Panc1 (cell line): ENCODE measurements around the gene MAP2K7. TPM values are rescaled to one million over a fixed set of nuclear protein-coding genes. Genes with fewer than 3 reads are reported as not detected.
A peak's percentile ranks its signal among the peaks of the same experiment; 100 is the strongest.

Experiments
- ATAC-seq: fragments of 200-7000 bp; cut with Tn5 transposase; 2 replicates; pipeline ENCODE4 v1.9.1; 2020; ENCODE audit warnings: mild to moderate bottlenecking, moderate library complexity
- BruUV-seq: library from RNA; stranded (reverse); fragments of 400-500 nt; replicated peaks from 2 replicates; lab custom pipeline; 2021; lab: Mats Ljungman, UMichigan
- CTCF ChIA-PET: fragments of 300-600 bp; sonication (Branson Sonifier 250); formaldehyde crosslinking; loops from one replicate; lab custom pipeline; 2022; ENCODE audit warnings: antibody characterized with exemption; lab: Charles Lee
- POLR2A ChIA-PET: fragments of 300-600 bp; sonication (Branson Sonifier 250); formaldehyde crosslinking; loops from one replicate; lab custom pipeline; 2022; ENCODE audit warnings: antibody characterized with exemption; lab: Charles Lee
- DNase-seq: peaks from one replicate; pipeline ENCODE4 v3.0.0-alpha.2; 2010; ENCODE audit warnings: low read depth, low spot score
- H3K27ac ChIP-seq: 2 replicates; pipeline ENCODE4 v1.5.1; 2011; ENCODE audit warnings: mild to moderate bottlenecking, low read length, inconsistent platforms
- H3K27me3 ChIP-seq: fragments of 200-500 bp; sonication (Bioruptor generic); 2 replicates; pipeline ENCODE4 v1.6.0; 2014; ENCODE audit warnings: low read length, inconsistent platforms; ENCODE audit not compliant: control insufficient read depth, insufficient read depth
- H3K36me3 ChIP-seq: fragments of 200-500 bp; sonication (Bioruptor generic); 2 replicates; pipeline ENCODE4 v1.5.1; 2014; ENCODE audit warnings: inconsistent platforms, mild to moderate bottlenecking, low read length, moderate library complexity; ENCODE audit not compliant: control insufficient read depth, insufficient read depth
- H3K4me1 ChIP-seq: 2 replicates; pipeline ENCODE4 v1.5.1; 2011; ENCODE audit warnings: inconsistent platforms, mild to moderate bottlenecking, low read length, moderate library complexity; ENCODE audit not compliant: control insufficient read depth, insufficient read depth
- H3K4me3 ChIP-seq, 2 experiments: 2 replicates each; pipeline ENCODE4 v1.5.1; 2011 to 2012; ENCODE audit warnings: low read depth in 2 of 2, low read length in 2 of 2, mild to moderate bottlenecking in 2 of 2, inconsistent platforms in 1 of 2, moderate library complexity in 1 of 2
- H3K9me3 ChIP-seq: fragments of 200-500 bp; sonication (Bioruptor generic); 2 replicates; pipeline ENCODE4 v1.5.1; 2014; ENCODE audit warnings: low read depth, mild to moderate bottlenecking, inconsistent platforms, low read length, moderate library complexity; ENCODE audit not compliant: control insufficient read depth, insufficient read depth
- CTCF ChIP-seq: fragments of 450-650 bp; IDR thresholded peaks from 2 replicates; pipeline ENCODE4 v1.5.1; 2017; ENCODE audit warnings: mild to moderate bottlenecking
- POLR2AphosphoS5 ChIP-seq: IDR thresholded peaks from 2 replicates; pipeline ENCODE4 v1.6.1; 2012; ENCODE audit warnings: mild to moderate bottlenecking, low read depth, low read length, moderate library complexity
- REST ChIP-seq, 2 experiments: IDR thresholded peaks; 2 replicates each; pipeline ENCODE4 v1.6.1; 2011 to 2012; ENCODE audit warnings: low read depth in 2 of 2, control low read depth in 1 of 2, low read length in 1 of 2, mild to moderate bottlenecking in 1 of 2, moderate library complexity in 1 of 2; ENCODE audit not compliant: insufficient read depth in 1 of 2
- SIN3A ChIP-seq: IDR thresholded peaks from 2 replicates; pipeline ENCODE4 v1.6.1; 2012; ENCODE audit warnings: low read depth, mild to moderate bottlenecking, low read length, moderate library complexity, borderline replicate concordance; ENCODE audit not compliant: insufficient read depth
- TCF7L2 ChIP-seq: IDR thresholded peaks from 2 replicates; pipeline ENCODE4 v1.6.1; 2011; ENCODE audit warnings: mild to moderate bottlenecking, low read depth, low read length, inconsistent platforms
- in situ Hi-C: cut with HindIII; loops from 2 replicates; pipeline ENCODE4 v1.10.0; 2016; ENCODE audit warnings: low sequenced_read_pairs, low pct_unique_long_range_greater_than_20kb
- intact Hi-C: fragments of 100-400 bp; cut with micrococcal nuclease; formaldehyde crosslinking; loops from one replicate; pipeline ENCODE4 v1.10.0; 2022; ENCODE audit not compliant: unreplicated experiment
- total RNA-seq: library from RNA; stranded (reverse); gene quantifications from one replicate; pipeline ENCODE4 v1.2.1, GENCODE V29; 2021; ENCODE audit not compliant: unreplicated experiment

Gene MAP2K7
- total RNA-seq, 1 experiment from 2014 or later, result 32.9 TPM

DNA sequence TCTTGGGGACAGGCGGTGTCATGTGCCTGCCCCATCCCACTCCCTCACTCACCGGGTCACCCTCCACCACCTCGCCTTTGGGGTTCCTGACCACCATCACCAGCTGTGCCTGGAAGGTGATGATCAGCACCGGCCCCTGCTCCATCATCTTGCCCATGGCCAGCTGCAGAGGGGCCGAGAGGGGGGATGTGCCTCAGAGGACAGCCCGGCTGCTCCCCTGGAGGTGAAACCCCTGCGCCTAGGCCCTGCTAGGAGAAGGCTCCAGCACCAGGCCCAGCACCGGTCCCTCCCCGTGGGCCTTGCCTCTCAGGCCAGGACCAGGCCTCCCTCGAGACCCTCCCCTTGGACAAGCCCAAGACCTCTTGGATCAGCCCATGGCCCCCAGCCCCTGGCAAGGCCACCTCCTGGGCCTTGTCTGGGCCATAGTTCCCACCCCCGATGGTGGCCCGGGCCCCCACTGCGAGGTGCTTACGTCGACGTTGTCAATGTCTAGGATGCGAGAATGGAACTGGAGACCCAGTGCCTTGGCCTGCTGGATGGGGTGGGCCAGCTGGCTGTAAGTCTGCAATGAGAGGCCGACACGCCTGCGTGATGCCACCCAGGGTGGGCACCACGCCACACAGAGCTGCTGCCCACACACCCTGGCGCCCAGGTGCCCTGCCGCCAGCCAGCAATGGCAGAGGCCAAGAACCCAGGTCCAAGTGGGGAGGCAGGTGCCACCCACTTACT is 24.1 kb downstream of the MAP2K7 start:
- ChIA-PET CTCF (interaction anchor here (0.7 kb wide), 1 partner anchor 339 kb away, joined by 3 read pairs; no protein-coding TSS in a partner anchor), POLR2A (interaction anchor here (0.6 kb wide), 1 partner anchor 863 kb away, joined by 8 read pairs; no protein-coding TSS in a partner anchor)
- TF ChIP-seq SIN3A, result no peak
- 0 out of 2 replicates have a peak, but pooled peaks have one; percentile 28 for TF ChIP-seq POLR2AphosphoS5
- H3K4me3 ChIP-seq, result no peak overlapping the region
- H3K9me3 ChIP-seq, result no peaks in the 10 kb centered on the region
- H3K36me3 ChIP-seq, result no peaks in the 10 kb centered on the region; the same call in 1 of the 2 replicates
- intact Hi-C loops, result no loop called here
- no peaks in the 10 kb centered on the region for H3K27me3 ChIP-seq
- DNase-seq (no peak), ATAC-seq (no peak)
- BruUV-seq, result no TSS peak
- H3K4me1 ChIP-seq, result peaks cover 54% of the 10 kb centered on the region
- H3K27ac ChIP-seq, result peak overlapping the region; percentile 82
- in situ Hi-C loops, result no loop called here

- TF ChIP-seq REST (IDR thresholded peaks at IDR 0.05; ENCODE audit: insufficient read depth in 1 of 2, low read depth in 2 of 2, low read length in 1 of 2), result no peak
- peak; percentile 74 for TF ChIP-seq TCF7L2
- Histone ChIP-seq H3K4me1 (peaks cover 52% of the 10 kb centered on the region), H3K4me3 (no peak overlapping the region), H3K9me3 (no peaks in the 10 kb centered on the region), H3K36me3 (no peaks in the 10 kb centered on the region; the same call in 1 of the 2 replicates), H3K27ac (peak overlapping the region; percentile 82), H3K27me3 (no peaks in the 10 kb centered on the region)
- no TSS peak for BruUV-seq
- in situ Hi-C loops (no loop called here), intact Hi-C loops (no loop called here)
- CTCF ChIA-PET, result interaction anchor here (0.7 kb wide), 1 partner anchor 339 kb away, joined by 3 read pairs; no protein-coding TSS in a partner anchor
- DNase-seq (no peak), ATAC-seq (no peak)
- POLR2A ChIA-PET, result no interaction called here
These were observed 24.6 kb downstream of the MAP2K7 start for GRCh38 chr19:7928334-7928706.

DNA sequence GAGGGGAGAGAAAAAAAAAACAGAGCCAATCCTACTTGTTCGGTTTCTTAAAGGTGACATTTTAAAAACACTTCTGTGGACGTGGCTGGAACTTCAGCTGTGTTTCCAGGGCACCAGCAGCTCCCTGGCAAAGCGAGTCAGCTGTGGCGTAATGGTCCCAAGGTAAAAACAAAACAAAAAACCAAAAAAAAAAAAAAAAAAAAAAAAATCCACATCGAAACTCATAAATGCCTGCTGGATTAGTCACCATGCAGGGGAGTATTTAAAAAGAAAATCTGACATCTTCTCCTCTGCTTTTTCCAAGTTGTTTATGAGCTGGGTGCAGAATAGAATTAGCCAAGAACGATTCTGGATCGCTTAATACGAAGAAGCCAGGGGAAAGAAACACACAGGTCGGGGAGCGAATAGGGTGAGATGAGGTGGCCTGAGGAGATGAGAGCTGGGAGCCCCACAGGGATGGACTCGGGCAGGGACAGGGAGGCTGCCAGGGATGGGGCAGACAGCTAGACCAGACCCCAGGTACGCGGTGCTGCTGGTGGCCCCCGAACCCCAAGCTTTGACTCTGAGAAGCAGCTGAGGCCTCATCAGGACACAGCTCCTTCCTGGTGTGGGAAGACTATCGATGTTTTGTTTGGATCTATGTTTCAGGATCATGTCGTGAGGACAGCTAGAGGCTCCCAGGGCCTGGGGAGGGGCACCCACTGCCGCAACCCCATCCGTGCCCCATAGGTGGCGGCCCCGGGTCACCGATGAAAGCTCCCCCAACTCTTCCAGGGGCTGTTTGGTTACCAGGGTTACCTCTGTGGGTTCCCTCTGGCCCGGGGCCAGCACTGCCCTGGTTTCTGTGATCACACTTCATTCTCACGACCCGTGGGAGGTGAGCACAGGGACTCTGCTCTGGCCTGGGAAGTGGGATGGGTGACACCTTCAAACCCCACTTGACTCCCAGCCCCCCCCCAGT is 25.3 kb downstream of the MAP2K7 start:
- peak; percentile 13; the same call in 1 of the 2 replicates for ATAC-seq
- no peak overlapping the region for H3K4me3 ChIP-seq
- BruUV-seq, result TSS peak; percentile 71

More for the DNA sequence above, 25.3 kb downstream of the MAP2K7 start:
- ChIA-PET POLR2A (interaction anchor here (0.6 to 0.7 kb wide), 2 partner anchors 15 to 59 kb away, joined by 3 to 11 read pairs; partner anchors contain the start of gene TIMM44), CTCF (interaction anchor here (0.5 to 0.9 kb wide), 5 partner anchors 9 to 252 kb away, joined by 3 to 13 read pairs (median 7); partner anchors contain the start of gene SNAPC2)
- in situ Hi-C loops, result no loop called here
- Histone ChIP-seq H3K9me3 (no peaks in the 10 kb centered on the region), H3K27me3 (no peaks in the 10 kb centered on the region), H3K27ac (peak overlapping the region; percentile 82), H3K4me1 (peaks cover 45% of the 10 kb centered on the region), H3K36me3 (no peaks in the 10 kb centered on the region; the same call in 1 of the 2 replicates)
- no peak for DNase-seq
- TF ChIP-seq SIN3A (no peak), POLR2AphosphoS5 (peak; percentile 37; the same call in 1 of the 2 replicates), REST (IDR thresholded peaks at IDR 0.05; ENCODE audit: insufficient read depth in 1 of 2, low read depth in 2 of 2, low read length in 1 of 2) (no peak), TCF7L2 (no peak), CTCF (peak; percentile 62)
- intact Hi-C loops, result no loop called here
